HL-60/S4 treated with retinoic acid at 250 ng/mL for 4 days and 3 days (cell line): ENCODE results near the gene DST.
"Not testable (repeated sequence)": the region's sequence is repeated elsewhere in the genome, so short reads cannot be mapped to it uniquely, and the experiment has no call there.

ENCODE experiments used
- in situ Hi-C: fragments of 300-500 bp; cut with MboI; formaldehyde crosslinking; loops from 2 replicates; pipeline ENCODE4 v1.7.0; 2022; ENCODE audit warnings: low sequenced_read_pairs

Gene DST

DNA sequence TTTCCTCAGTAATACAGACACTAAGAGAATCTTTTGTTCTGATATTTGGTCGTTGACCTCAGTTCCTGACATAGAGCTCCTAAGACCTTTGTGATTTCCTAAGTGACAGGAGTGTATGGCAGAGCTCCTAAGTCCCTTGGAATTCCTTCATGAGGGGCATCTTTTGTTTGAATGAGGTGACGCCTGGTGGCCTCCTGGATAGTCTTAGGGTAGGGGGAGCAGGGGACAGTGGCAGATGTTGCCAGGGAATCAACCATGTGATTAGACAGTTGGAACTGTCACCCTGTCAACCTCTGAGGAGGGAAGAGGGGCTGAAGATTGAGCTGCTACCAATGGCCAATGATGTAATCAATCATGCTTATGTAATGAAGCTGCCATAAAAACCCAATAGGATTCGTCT, 67.0 kb downstream of the DST start:
- in situ Hi-C loops = loop anchor here (25.0 kb wide), 1 partner anchor 213 kb away; no protein-coding TSS in a partner anchor

DNA sequence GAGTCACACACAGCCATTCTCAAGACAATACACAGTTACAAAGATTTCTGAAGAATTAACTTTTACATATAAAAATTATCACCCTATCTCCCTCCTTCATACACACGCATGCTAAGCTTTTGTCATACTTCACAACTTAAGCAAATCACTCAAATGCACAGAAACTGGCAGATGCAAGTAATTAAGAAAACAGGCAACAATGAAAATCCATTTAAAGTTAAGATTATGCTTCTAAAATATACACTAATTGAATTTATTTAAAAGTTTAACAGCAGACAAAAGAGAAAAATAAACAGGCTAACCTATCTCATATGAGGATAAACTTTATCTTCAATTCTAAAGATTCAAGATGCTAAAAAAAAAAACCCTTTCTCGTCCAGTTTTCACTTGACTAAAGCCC, 68.4 kb downstream of the DST start:
- in situ Hi-C loops = no loop called here

DNA sequence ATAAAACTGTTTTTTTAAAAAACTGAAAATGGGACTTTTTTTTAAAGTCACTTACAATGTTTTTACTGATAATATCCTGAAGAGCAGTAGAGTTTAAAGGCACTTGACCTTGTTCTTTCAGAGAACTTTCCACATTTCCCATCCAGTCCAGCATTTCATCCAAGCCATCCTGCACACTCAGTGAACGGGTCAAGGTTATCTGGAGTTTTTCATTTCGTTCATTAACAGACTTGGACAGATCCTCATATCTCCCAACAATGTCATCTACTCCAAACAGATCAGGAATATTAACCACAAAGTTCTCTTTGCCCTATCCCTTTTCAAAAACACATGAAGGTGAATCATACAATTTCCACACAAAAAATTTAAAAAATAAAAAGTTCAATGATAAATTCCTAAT, 69.1 kb downstream of the DST start:
- in situ Hi-C loops = no loop called here

DNA sequence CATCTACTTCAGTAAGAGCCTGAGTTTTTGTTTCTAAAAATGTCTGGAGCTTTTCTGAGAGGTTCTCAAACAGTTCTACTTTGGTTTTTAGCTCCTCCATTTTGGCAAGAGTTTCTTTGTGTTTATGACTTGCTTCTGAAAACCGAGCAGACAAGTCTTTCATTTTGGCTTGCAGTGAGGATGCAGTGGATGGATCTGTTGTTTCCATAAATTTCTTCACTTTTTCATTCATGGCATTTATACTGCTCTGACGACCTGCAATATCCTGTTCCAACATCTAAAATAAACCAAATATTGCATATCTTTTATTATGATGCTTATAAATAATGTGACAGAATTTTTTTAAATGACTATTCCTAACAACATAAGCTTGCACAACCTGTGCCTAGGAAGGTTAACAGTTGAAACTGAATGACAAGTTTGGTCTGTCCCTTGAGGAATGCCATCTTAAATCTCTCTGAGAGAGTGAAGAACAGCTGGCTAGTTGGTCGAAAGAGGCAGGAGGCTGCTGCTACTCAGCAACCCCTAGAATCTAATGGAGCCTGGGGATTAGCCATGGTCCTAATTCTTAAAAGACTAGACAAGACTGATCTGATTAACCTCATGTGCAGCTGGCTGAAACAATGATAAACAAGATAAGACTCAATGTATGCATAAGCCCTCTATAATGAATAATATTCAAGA, 69.8 kb downstream of the DST start:
- in situ Hi-C loops = no loop called here

DNA sequence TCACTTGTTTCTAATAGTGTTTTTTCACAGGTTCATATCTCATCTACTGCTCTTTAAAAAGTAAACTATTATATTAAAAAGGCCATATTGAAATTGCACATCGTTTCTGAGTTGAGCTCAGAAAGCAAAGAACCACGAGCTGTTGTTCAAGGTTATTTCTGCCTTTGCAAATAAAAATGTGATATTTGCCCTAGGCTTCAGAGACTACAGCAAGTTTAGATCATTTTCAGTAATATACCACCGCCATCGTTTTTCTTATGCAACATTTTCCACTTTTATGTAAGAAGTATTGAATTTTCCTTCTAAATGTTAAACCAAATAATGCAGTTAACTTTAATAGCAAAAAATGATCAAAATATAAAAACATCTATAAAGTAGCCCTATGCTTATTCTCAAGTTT, 71.1 kb downstream of the DST start:
- in situ Hi-C loops = no loop called here

DNA sequence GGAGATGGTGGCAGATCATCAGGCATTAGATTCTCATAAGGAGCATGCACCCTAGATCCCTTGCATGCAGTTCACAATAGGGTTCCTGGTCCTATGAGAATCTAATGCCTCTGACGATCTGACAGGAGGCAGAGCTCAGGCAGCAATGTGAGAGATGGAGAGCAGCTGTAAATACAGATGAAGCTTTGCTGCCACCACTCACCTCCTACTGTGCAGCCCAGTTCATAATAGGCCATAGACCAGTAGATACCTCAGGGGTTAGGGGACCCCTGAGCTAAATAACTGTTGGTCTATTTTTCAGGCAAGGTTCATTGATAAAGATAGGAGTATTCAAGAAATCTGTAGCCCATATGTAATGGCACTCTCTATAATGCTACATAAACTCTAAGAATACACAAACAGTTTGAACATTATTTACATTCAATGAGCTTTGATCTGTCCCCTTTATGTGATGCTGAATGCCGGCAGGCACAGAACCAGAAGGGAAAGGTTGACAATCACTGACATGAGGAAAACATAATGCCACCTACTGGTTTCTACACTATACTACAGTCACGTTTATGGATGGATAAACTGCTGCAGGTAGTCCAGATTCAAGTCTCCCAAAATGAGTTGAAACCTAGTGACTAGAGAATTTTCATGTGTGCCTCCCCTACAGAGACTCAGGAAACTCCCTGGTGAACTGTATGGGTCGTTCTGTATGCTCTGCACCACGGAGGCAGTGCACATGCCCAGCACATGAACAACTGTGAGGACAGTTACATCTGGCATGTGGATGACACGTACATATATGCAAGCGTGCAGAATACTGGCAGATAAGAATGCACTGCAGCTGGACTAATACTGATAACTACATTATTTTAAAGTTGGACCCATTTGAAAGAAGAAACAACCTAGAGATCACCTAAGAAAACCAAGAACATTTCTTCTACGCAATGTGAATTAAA, 72.0 kb downstream of the DST start:
- in situ Hi-C loops = no loop called here

DNA sequence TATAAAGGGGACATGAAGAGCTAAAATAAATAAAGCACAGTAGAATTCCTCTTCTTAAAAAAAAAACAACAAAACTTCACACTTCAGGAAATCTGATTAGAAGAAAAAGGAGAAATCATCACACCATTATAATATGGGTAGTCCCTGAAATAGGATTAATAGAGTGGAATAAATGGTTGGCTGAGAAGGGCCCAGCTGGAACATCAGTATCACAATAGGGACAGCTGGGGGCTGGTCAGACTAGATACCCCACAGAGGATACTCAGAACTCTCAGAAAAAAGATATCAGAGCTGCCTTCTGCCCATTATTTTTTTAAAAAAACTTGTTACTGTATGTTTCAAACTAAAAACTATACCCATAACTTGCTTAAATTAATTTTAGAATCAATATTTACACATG, 75.2 kb downstream of the DST start:
- in situ Hi-C loops = no loop called here

DNA sequence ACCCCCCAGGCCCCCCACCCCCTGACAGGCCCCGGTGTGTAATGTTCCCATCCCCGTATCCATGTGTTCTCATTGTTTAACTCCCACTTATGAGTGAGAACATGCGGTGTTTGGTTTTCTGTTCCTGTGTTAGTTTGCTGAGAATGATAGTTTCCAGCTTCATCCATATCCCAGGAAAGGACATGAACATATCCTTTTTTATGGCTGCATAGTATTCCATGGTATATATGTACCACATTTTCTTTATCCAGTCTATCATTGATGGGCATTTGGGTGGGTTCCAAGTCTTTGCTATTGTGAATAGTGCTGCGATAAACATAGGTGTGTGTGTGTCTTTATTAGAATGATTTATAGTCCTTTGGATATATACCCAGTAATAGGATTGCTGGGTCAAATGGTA, 80.0 kb downstream of the DST start:
- in situ Hi-C loops = not testable (repeated sequence)

DNA sequence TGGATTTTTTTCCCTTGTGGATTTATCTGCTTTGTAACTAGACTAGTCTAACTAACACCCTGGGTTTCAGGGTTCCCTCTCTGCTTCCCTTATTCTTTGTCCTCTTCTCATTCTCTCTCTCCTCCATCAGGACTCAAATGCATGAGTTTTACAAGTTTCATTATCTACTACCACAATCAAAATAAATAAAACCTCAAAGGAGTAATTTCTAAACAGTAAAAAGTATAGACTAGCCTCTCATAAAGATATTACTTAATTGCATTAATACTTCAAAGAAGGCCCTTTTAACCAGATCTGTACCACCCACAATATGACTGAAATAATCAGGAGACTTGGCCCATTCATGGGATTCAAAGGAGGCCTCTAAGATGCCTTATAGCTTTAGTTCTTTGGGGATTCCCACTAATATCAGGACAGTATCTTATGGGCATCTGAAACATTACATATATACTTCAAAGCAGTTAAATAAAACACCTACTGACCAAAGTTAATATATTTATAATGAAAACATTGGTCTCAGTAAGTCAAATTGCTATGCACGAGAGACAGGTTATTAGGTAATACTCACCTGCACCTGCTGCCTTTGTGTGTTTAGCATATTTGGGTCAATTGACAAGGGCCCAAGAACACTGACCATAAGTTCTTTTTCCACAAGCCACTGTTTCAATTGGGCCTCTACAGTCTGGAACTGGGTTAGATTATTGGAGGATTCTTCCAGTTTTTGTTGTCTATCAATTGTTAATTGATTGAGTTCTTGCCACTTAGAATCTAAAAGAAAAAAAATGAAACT, 85.7 kb downstream of the DST start:
- in situ Hi-C loops = no loop called here

DNA sequence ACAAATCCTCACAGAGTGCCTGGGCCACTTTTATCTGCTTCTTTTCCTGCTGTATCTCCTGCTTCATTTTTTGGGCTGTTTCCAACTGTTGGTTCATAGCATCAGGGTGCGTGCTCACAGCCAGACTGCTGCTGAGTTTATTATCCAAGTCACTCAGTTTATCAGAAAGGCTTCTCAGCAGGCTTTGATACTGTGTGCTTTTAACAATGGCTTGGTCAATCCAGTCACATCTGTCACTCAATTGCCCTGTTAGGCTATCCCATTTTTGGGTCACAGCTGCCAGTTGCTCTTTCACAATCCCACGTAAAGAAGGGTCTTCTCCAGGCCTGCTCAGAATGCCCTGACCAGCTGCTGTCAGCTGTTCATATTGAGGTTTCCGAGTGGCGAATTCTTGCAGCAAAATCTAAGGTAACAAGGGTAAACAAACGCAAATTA, 87.2 kb downstream of the DST start:
- in situ Hi-C loops = no loop called here

DNA sequence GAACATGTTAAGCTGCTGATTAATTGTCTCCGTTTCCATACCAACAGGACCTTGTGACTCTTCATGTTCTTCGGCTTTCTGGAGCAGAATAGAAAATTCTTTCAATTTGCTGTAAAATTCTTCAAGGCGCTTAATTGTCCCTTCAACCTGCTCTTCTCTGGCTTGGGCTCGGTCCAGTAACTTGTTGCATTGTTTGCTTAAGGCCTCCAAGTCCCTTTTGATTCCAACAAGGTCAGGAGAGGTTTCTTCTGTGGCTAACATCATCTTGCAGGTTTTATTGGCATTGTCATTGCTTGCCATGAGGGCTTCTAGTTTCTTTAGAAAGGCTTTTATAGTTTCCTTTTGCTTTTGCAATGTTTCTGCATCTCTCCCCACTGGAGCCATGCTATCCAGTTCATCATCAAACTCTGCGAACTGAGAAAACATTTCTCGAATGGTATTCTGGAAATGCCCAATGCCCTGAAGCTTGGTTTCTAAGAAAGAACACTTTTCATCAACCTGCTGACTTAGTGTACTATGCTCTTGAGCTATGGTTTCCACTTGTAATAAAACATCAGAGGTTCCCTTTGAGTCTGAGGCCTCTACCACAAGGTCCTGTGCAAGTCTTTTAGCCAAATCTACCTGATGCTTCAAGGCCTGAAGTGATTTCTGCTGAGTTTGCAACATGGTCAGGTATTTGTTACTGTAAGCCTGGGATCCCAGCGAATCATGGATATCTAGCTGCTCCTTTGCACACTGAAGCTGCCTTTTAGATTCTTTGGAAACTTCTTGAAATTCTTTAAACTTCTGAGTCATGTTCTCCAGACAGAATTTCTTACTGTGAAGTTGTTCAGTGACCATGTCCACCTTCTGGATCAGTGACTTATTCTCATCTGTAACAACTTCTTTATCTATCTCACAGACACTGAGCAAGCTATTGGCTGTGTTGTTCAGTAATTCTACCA, 90.2 kb downstream of the DST start:
- in situ Hi-C loops = no loop called here

DNA sequence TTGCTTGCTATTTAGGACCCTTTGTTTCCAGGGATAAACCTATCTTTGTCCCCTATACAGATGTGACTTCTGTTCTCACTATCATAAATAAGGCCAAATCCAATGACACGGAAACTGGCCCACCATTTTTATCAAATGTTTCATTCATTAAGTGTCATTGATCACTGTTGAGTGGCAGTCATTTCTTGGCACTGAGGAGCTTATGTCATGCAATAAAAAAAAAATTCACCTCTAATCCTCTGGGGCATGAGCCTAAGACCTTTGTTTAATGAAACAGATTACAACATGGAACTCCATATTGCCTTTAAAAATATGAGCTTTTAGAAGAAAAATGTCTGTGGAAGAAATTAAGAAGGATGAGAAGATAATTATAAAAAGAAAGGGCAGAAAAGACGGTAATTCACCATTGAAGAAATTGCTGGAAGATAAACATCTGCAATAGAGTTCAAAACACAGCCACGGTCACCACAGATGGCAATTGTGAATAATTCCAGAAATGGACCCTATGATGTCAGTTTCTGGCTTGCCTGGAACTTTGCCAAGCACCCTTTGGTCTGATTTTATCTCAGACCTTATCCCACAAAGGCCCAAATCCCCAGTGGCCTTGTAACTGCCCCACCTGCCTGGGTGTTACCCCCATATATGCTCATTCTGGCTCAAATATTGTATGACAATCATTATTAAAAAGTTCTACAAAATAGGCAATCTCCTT, 91.1 kb downstream of the DST start:
- in situ Hi-C loops = no loop called here

DNA sequence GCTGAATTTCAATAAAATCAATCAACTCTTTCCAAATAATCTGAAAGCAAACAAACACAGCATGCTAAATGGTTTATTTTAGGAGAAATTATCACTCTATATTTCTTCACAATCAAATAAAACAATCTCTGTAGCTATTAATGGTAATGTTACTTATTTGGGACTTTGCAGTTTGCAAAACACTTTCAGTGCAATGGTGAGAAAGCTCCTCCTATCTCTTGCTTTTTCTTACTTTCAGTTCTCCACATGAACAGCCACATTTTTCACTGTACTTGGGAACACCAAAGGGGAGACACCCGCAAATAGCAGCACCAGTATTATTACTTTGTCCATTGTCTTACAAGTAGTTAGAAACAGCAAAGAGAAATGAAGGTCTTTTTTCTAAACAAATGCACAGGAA, 92.4 kb downstream of the DST start:
- in situ Hi-C loops = no loop called here

DNA sequence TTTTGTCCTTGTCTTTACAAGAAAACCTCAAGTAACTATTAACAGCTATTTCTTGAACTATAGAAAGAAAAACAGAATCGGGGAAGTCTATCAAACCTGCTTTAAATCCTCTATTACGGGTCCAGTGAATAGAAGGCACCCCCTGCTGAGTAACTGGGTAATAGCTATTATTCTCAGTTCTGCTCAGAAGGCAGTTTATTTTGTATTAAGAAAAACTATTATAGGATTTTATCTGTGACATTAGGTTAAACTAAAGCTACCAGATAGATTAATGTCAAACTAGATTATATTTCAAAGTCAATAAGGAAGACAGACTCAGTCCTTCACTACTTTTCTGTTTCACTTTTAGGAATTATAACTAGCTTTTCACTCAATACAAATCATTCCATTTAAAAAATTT, 93.7 kb downstream of the DST start:
- in situ Hi-C loops = no loop called here

DNA sequence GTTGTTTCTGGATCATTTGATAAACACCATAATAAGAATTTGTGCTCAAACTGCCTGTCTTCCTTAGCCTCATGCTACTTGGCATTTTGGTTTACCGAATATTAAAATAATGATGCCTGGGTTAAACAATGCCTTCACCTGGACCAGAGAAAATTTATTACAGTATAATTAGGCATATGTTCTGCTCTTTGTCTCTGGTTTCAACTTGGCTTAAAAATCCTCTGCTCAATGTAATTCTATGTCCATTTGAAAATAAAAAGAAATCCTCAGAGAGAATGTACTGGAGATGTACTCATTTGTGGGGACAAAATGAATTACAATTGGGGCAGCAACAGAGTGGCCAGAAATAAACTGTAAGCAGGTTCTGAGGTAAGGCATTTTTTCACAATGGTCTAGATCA, 95.0 kb downstream of the DST start:
- in situ Hi-C loops = no loop called here

DNA sequence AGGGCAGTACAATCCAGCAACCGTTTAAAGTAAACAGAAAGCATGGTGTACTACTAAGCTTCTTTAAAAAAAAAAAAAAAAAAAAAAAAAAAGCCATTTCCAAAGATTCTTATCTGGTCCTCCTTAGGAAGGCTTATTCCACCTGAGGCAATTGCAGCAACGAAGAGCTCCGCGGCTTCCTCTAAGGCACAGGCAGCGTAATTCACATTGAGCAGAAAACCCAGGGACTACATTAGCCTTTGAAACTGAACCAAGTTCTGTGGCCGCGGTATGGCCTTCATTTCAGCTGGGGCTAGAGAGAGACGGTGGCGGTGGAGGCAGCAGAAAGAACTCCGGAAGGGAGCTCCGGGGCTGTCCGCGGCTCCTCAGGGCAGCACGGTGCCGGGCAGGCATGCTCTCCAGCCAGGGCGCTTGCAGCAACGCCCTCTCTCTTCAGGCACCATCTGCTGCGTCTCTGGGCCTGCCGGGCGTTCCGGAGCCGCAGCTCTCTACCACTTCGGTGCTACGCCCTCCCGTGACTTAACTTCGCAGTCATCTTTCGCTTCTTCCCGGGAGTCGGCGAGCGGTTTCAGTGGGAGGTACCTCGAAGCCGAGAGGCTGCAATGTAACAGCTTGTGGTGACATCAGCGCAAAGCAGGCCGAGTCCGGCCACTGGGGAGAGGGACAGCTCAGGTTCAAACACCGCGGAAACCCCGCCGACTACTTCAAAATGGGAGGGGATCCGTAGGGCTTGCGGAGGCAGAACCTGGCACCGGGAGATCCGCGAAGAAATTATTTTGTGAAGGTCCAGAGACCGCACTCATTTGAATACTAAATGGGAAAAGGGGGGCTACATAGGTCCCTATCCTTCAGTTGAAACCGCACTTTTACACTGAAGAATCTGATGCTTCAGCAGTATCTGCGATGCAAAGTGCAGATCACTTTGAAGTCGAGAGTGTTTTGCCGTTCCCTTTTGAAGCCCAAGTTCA, 100.0 kb downstream of the DST start:
- in situ Hi-C loops = no loop called here

DNA sequence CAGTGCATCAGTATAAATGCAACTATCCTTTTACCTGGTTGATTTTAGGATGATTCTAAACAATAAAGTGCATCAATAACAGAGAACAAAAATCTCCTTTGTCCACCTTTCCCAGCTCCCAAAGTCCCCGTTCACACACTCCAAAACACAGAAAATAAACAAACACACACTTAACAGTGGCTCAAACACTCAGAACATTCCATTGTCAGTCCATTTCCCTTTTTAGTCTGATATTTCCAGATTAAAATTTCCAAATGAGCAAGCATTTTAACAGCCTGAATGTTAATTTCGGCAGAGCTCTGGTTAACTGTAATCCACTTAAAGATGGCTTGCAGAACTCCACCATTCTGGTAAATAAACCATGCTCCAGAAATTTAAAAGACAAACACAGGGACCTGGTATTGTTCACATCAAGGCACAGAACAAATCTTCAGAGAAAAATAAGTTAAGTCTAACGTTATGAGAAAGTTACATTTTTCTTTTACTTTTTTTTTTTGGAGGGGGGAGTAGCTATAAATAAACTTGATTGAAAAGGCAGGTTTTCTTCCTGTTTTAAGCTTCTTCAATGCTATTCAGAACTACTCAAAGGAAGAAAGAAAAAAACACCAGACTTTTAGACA, 100.8 kb downstream of the DST start:
- in situ Hi-C loops = no loop called here

DNA sequence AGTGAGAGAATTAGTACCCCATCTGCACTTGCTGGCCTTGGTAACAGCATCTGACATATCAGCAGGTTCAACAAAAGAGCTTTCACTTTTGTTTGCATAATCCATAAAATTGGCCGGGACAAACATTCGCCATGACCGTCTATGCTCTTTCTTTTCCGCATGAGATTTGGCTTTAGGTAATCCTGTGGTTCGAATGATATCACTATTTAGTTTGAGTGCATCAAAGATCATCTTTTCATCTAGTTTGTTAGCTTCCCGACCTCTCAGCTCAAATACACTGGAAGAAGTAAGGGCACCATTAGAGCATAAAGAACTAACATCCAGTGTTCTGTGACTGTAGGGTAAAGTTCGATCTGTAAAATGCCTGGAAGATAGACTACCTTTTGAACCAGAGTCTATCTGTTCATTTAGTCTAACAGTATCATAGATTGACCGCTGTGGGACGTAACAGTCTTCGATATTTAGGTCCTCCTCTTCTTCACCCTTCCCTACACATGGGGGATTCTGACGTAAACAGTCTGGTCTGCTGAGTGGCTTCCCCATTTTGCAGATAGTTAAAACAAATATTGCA, 101.6 kb downstream of the DST start:
- in situ Hi-C loops = no loop called here
